ENCODE results near the gene TCF19. TPM values are rescaled to one million over a fixed set of nuclear protein-coding genes. Genes with fewer than 3 reads are reported as not detected.
"Not testable (repeated sequence)": the region's sequence is repeated elsewhere in the genome, so short reads cannot be mapped to it uniquely, and the experiment has no call there.

Gene TCF19
- total RNA-seq, 1 experiment from 2014 or later: 39.1 TPM

DNA sequence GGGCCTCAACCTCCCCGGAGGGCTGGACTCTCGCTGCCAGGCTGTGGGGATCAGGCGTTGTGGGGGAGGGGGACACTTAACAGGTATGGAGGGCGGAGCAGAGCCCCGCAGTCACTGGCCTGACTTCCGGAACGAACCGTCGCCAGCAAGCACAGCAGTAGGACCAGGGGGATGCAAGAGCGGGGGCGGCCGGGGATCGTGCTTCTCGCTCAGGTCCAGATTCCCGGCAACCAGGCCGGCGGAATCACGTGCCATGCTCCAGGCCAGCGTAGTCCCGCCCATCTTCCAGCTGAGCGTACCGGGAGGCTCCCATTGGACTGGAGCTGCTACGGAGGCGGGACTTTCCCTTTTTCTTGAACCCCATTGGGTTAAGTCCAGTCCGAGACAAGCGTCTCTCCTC lies 22.1 kb downstream of the TCF19 start:
- TF ChIP-seq, protein P1, sequence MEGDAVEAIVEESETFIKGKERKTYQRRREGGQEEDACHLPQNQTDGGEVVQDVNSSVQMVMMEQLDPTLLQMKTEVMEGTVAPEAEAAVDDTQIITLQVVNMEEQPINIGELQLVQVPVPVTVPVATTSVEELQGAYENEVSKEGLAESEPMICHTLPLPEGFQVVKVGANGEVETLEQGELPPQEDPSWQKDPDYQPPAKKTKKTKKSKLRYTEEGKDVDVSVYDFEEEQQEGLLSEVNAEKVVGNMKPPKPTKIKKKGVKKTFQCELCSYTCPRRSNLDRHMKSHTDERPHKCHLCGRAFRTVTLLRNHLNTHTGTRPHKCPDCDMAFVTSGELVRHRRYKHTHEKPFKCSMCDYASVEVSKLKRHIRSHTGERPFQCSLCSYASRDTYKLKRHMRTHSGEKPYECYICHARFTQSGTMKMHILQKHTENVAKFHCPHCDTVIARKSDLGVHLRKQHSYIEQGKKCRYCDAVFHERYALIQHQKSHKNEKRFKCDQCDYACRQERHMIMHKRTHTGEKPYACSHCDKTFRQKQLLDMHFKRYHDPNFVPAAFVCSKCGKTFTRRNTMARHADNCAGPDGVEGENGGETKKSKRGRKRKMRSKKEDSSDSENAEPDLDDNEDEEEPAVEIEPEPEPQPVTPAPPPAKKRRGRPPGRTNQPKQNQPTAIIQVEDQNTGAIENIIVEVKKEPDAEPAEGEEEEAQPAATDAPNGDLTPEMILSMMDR (conservative IDR thresholded peaks at IDR 0.05; ENCODE audit: low read depth, low read length): no peak
- TF ChIP-seq EZH2 (IDR thresholded peaks at IDR 0.05; ENCODE audit: borderline replicate concordance, low read depth, low read length, poor library complexity, severe bottlenecking): no peak
- H3K27me3 ChIP-seq (replicated peaks; ENCODE audit: insufficient read depth, low read depth, low read length, poor library complexity): no peaks in the 10 kb centered on the region
- no peak overlapping the region for H3K4me3 ChIP-seq (ENCODE audit: low read depth, low read length, poor library complexity, severe bottlenecking)
- ChIA-PET POLR2A (ENCODE audit: low non-redundant PET) (no interaction called here), CTCF (no interaction called here)
- H3K4me1 ChIP-seq (ENCODE audit: insufficient read depth, low read length, poor library complexity, severe bottlenecking): no peaks in the 10 kb centered on the region
- no TSS peak for BruUV-seq (replicated peaks)
- no peaks in the 10 kb centered on the region for H3K36me3 ChIP-seq (ENCODE audit: insufficient read depth, low read length, poor library complexity, severe bottlenecking)
- intact Hi-C loops (cut with micrococcal nuclease; ENCODE audit: unreplicated experiment): no loop called here
- H3K9me3 ChIP-seq (ENCODE audit: low read depth, low read length, poor library complexity, severe bottlenecking): no peaks in the 10 kb centered on the region
- H3K27ac ChIP-seq (ENCODE audit: low read depth, low read length, poor library complexity, severe bottlenecking): no peak overlapping the region
- no peak for DNase-seq (ENCODE audit: low spot score)

DNA sequence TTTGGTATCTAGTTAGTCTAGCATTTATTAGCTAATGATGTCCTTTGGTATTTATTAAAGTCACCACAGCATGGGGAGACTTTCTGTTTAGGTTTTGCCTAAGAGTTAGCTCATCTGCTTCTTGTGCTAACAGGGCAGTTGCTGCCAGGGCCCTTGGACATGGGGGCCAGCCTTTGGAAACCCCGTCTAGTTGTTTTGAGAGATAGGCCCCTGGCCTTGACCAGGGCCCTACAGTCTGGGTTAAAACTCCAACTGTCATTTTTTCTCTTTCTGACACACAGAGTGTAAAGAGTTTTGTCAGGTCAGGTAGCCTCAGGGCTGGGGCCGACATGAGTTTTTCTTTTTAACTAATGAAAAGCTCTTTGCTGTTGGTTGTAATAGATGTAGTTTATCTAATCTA lies 24.9 kb downstream of the TCF19 start:
- POLR2A ChIA-PET (ENCODE audit: low non-redundant PET): not testable (repeated sequence)

DNA sequence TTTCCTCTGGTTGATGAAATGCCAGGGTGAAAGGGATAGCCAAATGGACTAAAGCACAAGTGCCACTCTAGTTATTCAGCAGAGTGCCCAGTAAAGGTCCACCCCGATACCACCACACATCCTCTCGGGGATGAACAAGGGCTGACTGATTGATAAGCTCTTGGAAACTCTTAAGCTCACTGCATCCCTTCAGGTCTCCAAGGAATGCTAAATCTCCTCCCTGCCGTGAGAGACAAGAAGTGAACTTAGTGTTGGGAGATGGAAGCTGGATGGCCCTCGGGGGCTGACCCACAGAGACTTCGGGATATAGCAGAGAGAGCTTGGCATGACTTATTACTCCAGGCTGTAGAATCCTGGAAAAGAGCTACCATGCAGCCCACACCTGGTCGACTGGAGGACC lies 25.5 kb downstream of the TCF19 start:
- H3K9me3 ChIP-seq (ENCODE audit: low read depth, low read length, poor library complexity, severe bottlenecking); H3K27ac ChIP-seq (ENCODE audit: low read depth, low read length, poor library complexity, severe bottlenecking); DNase-seq (ENCODE audit: low spot score); H3K4me1 ChIP-seq (ENCODE audit: insufficient read depth, low read length, poor library complexity, severe bottlenecking); H3K4me3 ChIP-seq (ENCODE audit: low read depth, low read length, poor library complexity, severe bottlenecking); H3K27me3 ChIP-seq (replicated peaks; ENCODE audit: insufficient read depth, low read depth, low read length, poor library complexity); intact Hi-C loops (cut with micrococcal nuclease; ENCODE audit: unreplicated experiment); BruUV-seq (replicated peaks); H3K36me3 ChIP-seq (ENCODE audit: insufficient read depth, low read length, poor library complexity, severe bottlenecking); CTCF ChIA-PET; POLR2A ChIA-PET (ENCODE audit: low non-redundant PET): not testable (repeated sequence)

More for the DNA sequence above, 24.9 kb downstream of the TCF19 start:
- DNase-seq (ENCODE audit: low spot score); H3K27ac ChIP-seq (ENCODE audit: low read depth, low read length, poor library complexity, severe bottlenecking); intact Hi-C loops (cut with micrococcal nuclease; ENCODE audit: unreplicated experiment); H3K36me3 ChIP-seq (ENCODE audit: insufficient read depth, low read length, poor library complexity, severe bottlenecking); H3K9me3 ChIP-seq (ENCODE audit: low read depth, low read length, poor library complexity, severe bottlenecking); H3K4me3 ChIP-seq (ENCODE audit: low read depth, low read length, poor library complexity, severe bottlenecking); BruUV-seq (replicated peaks); H3K4me1 ChIP-seq (ENCODE audit: insufficient read depth, low read length, poor library complexity, severe bottlenecking); H3K27me3 ChIP-seq (replicated peaks; ENCODE audit: insufficient read depth, low read depth, low read length, poor library complexity); CTCF ChIA-PET: not testable (repeated sequence)

DNA sequence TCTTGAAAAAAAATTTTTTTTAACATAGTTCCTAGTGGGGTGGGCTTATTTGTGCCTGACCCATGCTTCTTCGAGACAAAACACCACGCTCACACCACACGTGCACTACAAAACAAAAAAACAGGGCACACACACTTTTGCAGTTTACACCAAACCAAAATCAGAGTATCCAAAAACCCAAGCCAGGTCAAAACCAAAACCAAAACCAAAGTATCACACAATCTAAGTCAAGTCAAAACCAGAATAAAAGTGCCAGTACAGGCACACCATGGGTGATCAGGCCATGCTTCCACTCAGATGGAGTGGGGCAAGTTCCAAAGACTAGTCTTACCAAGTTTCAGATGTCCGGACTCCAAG lies 27.3 kb downstream of the TCF19 start:
- DNase-seq (ENCODE audit: low spot score); H3K9me3 ChIP-seq (ENCODE audit: low read depth, low read length, poor library complexity, severe bottlenecking); intact Hi-C loops (cut with micrococcal nuclease; ENCODE audit: unreplicated experiment); H3K27me3 ChIP-seq (replicated peaks; ENCODE audit: insufficient read depth, low read depth, low read length, poor library complexity); H3K36me3 ChIP-seq (ENCODE audit: insufficient read depth, low read length, poor library complexity, severe bottlenecking); H3K4me3 ChIP-seq (ENCODE audit: low read depth, low read length, poor library complexity, severe bottlenecking); CTCF ChIA-PET; POLR2A ChIA-PET (ENCODE audit: low non-redundant PET); BruUV-seq (replicated peaks); H3K4me1 ChIP-seq (ENCODE audit: insufficient read depth, low read length, poor library complexity, severe bottlenecking); H3K27ac ChIP-seq (ENCODE audit: low read depth, low read length, poor library complexity, severe bottlenecking): not testable (repeated sequence)

DNA sequence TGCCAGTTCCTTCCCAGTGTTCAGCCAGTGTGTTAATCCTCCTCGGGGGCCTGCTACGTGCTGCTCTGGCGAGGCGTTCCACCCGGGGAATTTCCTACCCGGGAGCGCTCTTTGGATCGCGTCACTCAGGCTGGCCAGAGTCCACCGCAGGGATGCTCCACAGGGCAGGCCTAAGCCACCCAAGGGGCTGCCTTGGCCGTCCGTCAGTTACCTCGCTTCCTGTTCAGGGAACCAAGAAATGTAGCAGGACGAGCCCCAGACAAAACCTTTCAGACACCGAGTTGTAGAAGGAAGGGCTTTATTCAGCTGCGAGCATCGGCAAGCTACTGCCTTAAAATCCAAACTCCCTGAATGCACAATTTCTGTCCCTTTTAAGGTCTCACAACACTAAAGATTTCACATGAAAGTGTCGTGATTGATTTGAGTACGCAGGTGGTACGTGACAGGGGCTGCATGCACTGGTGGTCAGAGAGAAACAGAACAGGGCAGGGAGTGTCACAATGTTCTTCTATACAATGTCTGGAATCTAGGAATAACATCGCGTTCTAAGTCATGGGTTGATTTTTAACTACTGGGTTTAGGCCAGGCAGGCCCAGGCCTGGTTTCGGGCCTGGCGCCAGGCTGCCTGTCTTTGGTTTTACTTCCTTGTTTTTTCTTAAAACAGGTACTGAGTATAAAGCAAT lies 27.8 kb downstream of the TCF19 start:
- Histone ChIP-seq H3K36me3 (ENCODE audit: insufficient read depth, low read length, poor library complexity, severe bottlenecking) (no peaks in the 10 kb centered on the region), H3K27me3 (replicated peaks; ENCODE audit: insufficient read depth, low read depth, low read length, poor library complexity) (no peaks in the 10 kb centered on the region), H3K4me3 (ENCODE audit: low read depth, low read length, poor library complexity, severe bottlenecking) (no peak overlapping the region), H3K27ac (ENCODE audit: low read depth, low read length, poor library complexity, severe bottlenecking) (no peak overlapping the region), H3K9me3 (ENCODE audit: low read depth, low read length, poor library complexity, severe bottlenecking) (no peaks in the 10 kb centered on the region), H3K4me1 (ENCODE audit: insufficient read depth, low read length, poor library complexity, severe bottlenecking) (no peaks in the 10 kb centered on the region)
- intact Hi-C loops (cut with micrococcal nuclease; ENCODE audit: unreplicated experiment): no loop called here
- BruUV-seq (replicated peaks): no TSS peak
- TF ChIP-seq EZH2 (IDR thresholded peaks at IDR 0.05; ENCODE audit: borderline replicate concordance, low read depth, low read length, poor library complexity, severe bottlenecking): no peak
- TF ChIP-seq, protein P1 (conservative IDR thresholded peaks at IDR 0.05; ENCODE audit: low read depth, low read length): no peak
- DNase-seq (ENCODE audit: low spot score): no peak
- ChIA-PET CTCF (no interaction called here), POLR2A (ENCODE audit: low non-redundant PET) (no interaction called here)

Data from A673 (cell line).